DMS53 treated with DMSO at 0.1 percent for 48 hours (cell line): ENCODE data around the gene RCOR1.

Source experiments
- DNase-seq: peaks from one replicate; lab custom pipeline; 2025; ENCODE audit not compliant: unreplicated experiment; lab: John Stamatoyannopoulos, UW

Gene RCOR1

DNA sequence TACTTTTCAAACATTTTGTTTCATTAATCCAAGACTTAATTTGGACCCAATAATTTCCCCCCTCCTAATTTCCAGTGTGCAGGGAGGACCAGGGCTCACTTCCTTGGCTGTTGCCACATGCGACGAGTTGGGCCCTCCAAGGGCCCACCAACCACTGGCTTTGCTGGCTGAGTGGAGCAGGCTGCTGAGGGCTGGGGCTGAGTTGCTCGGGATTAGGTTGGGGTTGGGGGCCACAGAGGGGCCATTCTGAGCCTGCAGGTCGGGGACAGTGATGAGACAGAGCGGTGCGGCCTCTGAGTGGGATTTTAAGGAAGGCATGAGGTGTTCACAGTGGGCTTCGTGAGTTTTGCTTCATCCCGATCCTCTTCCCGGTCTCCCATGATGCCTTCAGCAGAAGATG lies 178.7 kb downstream of the RCOR1 start:
- no peak for DNase-seq

DNA sequence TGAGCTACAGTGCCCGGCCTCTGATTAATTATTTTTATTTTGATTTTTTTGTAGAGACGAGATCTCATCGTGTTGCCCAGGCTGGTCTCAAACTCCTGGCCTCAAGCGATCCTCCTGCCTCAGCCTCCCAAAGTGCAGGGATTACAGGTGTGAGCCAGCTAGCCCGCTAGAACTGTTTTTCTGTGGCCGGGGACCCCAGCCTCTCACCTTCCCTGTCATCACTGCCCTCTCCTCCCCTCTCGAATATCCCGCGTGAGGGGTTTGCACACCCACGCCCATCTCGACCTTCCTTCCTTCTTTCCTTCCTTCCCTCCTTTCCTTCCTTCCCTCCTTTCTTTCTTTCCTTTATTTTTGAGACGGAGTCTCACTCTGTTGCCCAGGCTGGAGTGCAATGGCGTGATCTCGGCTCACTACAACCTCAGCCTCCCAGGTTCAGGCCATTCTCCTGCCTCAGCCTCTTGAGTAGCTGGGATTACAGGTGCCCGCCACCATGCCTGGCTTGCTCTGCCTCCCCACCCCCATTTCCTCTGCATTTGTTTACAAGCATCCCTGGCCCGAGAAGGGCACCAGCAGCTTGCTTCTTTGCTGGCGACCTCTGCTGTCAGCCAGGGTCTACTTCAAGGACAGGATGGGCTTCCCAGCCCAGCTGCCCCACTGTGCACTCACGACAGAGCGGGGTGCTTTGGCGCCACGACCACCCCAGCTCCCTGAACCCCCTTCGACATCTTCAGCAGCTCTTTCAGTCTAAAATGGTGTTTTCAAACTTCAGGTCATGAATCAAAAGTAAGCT lies 180.5 kb downstream of the RCOR1 start:
- no peak for DNase-seq

DNA sequence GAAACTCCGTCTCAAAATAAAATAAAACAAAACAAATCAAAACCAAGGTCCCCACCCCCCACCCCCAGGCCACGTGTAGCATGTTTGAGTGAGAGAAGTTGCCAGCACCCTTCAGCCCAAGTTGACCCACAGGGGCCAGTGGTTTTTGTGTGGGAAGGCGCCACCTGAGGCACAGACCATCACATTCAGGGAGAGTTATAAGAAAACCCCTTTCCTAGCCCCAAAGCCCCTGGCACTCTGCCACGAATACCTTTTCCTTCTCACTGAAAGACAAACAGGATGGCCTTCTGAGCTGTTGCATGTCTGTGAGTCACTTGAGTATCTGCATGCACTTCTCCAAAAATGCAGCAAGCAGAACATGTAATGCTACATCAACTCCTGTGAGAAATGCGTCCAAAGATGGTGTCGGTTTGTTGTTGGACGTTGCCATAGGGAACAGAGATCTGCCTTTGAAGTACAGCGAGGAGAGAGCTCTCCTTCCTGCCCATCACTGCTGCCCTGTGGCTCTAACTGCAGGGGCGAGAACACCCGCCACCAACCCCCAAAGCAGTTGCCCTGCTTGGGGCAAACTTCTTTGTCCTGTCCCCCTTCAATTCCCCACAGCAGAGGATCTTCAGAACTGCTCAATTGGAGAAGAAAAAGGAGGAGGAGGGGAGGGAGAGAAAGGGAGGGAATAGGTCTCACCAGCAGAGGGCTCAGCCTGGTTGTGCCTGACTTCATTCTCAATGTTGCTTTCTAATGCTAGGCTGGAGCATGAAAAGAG lies 182.1 kb downstream of the RCOR1 start:
- peak; percentile 58 for DNase-seq

DNA sequence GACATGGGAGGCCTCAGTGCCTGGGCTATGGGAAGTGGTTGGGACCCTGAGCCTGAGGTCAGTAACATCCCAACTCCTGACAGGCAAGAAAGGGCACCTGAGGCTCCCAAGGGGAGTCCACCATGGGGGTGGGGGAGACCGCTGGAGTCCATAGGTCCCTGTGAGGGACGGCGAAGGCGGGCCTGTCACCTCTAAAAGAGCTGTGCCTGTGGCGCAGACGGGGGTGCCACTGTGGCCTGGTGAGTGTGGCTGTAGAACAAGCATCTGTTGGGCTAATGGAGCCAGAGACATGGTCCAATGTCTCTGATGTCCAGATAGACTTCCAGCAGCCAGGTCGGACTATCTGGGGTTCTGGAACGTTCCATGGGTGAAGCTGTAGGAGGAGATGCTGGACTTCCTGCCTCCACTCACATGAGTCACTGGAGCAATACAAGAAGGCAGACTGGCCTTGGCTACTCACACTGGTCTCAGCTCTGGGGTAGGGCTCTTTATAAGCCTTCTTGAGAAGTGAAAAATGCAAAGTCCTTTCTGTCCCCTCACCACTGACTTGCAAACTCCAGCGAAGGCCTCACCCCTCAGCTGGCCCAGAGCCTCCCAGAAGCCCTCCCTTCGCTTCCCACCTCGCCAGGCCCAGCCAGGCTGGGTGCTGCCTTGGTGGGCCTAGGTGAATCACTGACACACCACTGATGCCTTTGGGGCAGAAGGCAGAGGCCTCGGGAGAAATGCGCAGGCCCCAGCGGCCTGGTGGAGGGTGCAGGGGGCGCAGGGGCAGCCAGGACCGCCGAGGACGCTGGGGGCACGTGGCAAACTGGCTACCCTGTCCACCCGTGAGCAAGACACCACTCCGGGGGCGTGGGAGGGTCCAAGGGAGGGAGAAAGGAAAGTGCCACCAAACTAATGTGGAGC lies 183.7 kb downstream of the RCOR1 start:
- peak; percentile 6 for DNase-seq

DNA sequence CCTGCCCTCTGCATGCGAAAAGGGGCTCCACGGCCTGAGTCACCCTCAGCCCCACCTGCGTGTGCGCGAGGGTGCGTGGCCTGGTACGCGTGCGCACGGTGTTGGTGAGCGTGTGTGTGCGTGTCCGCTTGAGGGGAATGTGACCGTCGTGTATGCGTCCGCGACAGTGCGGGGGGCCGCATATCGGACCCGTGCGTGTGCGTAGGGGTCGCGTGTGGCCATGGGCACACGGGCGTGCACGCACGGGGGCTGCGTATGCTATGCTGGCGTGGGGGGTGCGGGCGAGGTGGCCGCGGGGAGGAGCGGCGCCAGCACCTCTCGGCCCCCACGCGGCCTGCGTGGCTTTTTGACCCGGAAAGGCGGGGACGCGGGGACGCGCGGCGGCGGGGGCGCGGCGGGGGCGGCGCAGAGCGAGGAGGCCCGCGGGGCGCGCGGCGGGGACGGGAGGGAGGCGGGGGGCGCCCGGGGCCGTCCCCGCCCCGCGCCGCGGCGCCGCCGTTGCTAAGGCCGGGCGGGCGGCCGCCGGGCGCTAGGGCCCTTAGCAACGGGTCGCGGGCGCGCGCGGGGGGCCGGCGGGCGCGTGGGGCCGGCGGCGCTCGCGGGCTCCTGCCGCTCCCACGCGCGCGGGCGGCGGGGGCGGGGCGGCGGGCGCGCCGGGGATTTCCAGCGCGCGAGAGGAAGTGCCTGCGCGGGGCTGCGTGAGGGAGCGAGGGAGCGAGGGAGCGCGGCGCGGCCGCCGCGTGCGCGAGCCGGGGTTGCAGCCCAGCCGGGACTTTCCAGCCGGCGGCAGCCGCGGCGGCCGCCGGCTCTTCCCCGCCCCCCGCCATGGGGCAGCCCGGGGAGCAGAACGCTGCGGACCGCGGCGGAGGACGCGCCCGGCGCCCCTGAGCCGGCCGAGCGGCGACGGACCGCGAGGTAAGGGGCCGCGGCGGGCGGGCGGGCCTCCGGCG lies 184.6 kb downstream of the RCOR1 start, which contains the start of gene TRAF3:
Gene TRAF3, plus strand, starts transcription at position 689 of the 950 bp plus-strand sequence. CDS start 92,753 bp downstream, outside the sequence.
- DNase-seq, result peak; percentile 37

DNA sequence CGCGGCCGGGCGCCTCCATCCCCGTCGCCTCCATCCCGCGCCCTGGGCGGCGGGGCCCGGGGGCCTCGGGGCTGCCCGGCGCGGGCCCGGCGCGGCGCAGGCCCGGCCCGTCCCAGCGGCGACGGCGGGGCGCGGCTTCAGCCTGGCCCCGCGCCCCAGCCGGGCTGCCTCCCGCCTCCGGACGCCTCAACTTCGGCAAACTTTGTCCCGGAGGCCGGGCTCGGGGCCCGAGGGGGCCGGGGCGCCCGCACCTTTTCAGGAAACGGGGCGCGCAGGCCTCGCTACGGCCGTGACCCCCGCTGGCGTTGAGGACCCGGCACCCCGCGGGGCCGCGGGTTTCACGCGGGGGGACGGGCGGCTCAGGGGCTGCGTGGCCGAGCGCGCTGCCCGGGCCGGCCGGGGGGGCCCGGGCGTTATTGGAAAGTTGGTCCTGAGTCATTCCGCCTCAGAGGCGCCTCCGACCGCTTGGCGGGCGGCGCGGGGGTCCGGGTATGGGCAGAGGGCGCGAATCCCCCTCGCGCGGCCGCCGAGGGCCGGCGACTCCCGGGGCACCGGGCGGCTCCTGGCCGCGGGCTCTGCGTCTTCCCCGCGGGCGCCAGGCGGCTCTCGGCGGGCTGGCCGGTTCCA lies 185.4 kb downstream of the RCOR1 start:
- no peak for DNase-seq

DNA sequence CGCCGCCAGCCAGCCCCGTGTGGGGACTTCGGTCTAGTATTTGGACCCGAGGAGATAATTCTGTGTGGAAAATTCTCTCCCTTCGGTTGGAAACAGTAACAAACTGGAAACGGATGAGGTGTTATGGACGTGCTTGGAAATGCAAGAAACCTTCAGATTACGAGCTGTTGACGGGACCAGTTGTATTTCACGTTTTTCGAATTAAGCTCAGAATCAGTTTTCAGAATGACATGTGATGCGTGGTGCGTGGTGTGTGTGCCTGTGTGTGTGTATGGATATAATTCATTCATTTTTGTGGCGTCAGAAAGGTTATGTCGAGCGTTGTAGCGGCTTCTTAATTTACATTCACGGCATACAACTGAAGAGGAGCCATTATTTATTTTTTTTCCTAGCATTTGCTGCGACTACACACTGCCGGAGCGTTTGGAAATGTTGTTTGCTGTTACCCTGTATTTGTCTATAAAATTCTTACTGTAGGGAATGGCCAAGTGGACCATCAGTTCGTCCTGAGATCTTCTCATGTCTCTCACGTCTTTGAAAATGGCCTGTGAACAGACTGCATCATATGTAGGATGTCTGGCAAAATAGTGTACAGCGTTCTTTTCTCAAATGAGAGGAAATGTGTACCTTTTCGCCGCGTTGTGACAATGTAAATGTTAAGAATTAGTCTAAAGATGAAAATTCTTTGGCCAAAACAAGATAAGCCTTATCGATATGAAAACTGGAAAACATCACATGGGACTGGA lies 186.1 kb downstream of the RCOR1 start:
- no peak for DNase-seq

DNA sequence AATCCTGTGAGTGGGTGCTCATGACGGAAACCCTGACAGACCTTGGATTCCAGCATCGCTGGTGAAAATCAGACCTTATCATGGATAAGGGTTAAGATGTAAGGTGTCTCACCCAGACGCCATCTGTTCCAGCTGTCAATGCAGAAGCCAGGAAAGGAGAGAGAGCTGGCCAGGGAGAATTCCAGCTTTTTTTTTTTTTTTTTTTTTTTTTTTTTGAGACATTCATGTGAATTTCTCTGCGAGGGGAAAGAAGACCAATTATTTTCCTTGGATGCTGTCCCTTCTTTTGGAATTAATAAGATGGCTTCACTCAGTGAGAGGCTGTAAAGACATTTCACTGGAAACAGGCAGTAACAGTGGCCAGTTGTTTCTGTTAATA lies 186.6 kb downstream of the RCOR1 start:
- no peak for DNase-seq

DNA sequence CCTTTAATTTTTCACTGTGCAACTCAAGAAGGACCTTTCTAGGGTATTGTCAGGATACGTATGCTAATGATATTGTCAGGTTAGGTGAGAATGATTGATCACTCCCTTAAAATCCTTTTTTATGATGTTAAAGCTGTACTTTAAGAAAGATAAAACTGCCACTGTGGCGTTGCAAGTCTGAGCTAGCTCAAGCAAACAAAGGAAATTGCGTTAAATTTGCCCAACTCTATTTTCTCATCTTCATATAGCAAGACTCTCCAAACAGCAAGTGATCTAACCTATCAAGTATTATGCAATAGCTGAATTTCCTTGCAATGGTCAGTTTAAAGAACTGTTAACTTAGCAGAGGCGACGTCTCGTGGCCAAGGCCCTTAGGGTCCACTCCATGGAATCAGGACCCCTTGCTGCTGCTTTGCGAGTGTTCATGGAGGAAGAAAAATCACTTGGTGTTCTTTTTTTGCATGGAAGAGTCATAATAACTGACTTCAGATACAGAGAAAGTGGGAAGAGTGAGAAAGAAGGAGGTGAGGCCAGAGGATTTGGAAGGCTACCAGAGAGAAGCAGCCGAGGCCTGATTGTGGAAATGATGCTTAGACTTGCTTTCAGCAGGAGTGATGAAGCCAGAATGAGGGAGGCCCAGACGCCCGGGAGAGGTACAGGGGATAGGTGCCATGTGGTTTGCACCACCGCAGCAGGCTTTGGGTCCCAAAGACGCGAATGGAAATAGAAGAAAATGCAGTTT lies 187.3 kb downstream of the RCOR1 start:
- DNase-seq, result no peak
